ENCODE results near the gene GALM. TPM values are rescaled to one million over a fixed set of nuclear protein-coding genes. Genes with fewer than 3 reads are reported as not detected.

The GALM gene
- total RNA-seq, 1 experiment from 2014 or later = 9.1 TPM

GRCh38 chr2:38629684-38630083, 36.2 kb upstream of the GALM start:
- Mint-ChIP-seq H3K4me1 (ENCODE audit: low read depth, unreplicated experiment) (no peaks in the 10 kb centered on the region), H3K4me3 (ENCODE audit: low read depth, unreplicated experiment) (no peak overlapping the region), H3K9me3 (ENCODE audit: low read depth, unreplicated experiment) (no peaks in the 10 kb centered on the region), H3K27ac (ENCODE audit: unreplicated experiment) (no peak overlapping the region), H3K27me3 (ENCODE audit: unreplicated experiment) (no peaks in the 10 kb centered on the region), H3K36me3 (ENCODE audit: insufficient read depth, unreplicated experiment) (no peaks in the 10 kb centered on the region)
- DNase-seq = no peak
- TF ChIP-seq CTCF (IDR thresholded peaks at IDR 0.05; ENCODE audit: unreplicated experiment) = no peak
- intact Hi-C loops (cut with micrococcal nuclease; ENCODE audit: unreplicated experiment) = no loop called here
- CTCF ChIA-PET = no interaction called here
- no TSS peak for BruUV-seq (replicated peaks)

GRCh38 chr2:38631976-38632375, 33.9 kb upstream of the GALM start:
- no peak for DNase-seq
- Mint-ChIP-seq H3K27ac (ENCODE audit: unreplicated experiment) (no peak overlapping the region), H3K27me3 (ENCODE audit: unreplicated experiment) (no peaks in the 10 kb centered on the region), H3K36me3 (ENCODE audit: insufficient read depth, unreplicated experiment) (no peaks in the 10 kb centered on the region), H3K4me1 (ENCODE audit: low read depth, unreplicated experiment) (no peaks in the 10 kb centered on the region), H3K4me3 (ENCODE audit: low read depth, unreplicated experiment) (no peak overlapping the region), H3K9me3 (ENCODE audit: low read depth, unreplicated experiment) (no peaks in the 10 kb centered on the region)
- CTCF ChIA-PET = no interaction called here
- no TSS peak for BruUV-seq (replicated peaks)
- intact Hi-C loops (cut with micrococcal nuclease; ENCODE audit: unreplicated experiment) = no loop called here
- no peak for TF ChIP-seq CTCF (IDR thresholded peaks at IDR 0.05; ENCODE audit: unreplicated experiment)

GRCh38 chr2:38632980-38633379, 32.9 kb upstream of the GALM start:
- no peak for DNase-seq
- no peak for TF ChIP-seq CTCF (IDR thresholded peaks at IDR 0.05; ENCODE audit: unreplicated experiment)
- H3K4me1 Mint-ChIP-seq (ENCODE audit: low read depth, unreplicated experiment) = no peaks in the 10 kb centered on the region
- no peaks in the 10 kb centered on the region for H3K36me3 Mint-ChIP-seq (ENCODE audit: insufficient read depth, unreplicated experiment)
- no peaks in the 10 kb centered on the region for H3K9me3 Mint-ChIP-seq (ENCODE audit: low read depth, unreplicated experiment)
- intact Hi-C loops (cut with micrococcal nuclease; ENCODE audit: unreplicated experiment) = no loop called here
- CTCF ChIA-PET = no interaction called here
- no peaks in the 10 kb centered on the region for H3K27me3 Mint-ChIP-seq (ENCODE audit: unreplicated experiment)
- H3K27ac Mint-ChIP-seq (ENCODE audit: unreplicated experiment) = no peak overlapping the region
- no TSS peak for BruUV-seq (replicated peaks)
- no peak overlapping the region for H3K4me3 Mint-ChIP-seq (ENCODE audit: low read depth, unreplicated experiment)

GRCh38 chr2:38633895-38634294, 32.0 kb upstream of the GALM start:
- H3K27me3 Mint-ChIP-seq (ENCODE audit: unreplicated experiment) = no peaks in the 10 kb centered on the region
- H3K4me3 Mint-ChIP-seq (ENCODE audit: low read depth, unreplicated experiment) = no peak overlapping the region
- H3K36me3 Mint-ChIP-seq (ENCODE audit: insufficient read depth, unreplicated experiment) = no peaks in the 10 kb centered on the region
- intact Hi-C loops (cut with micrococcal nuclease; ENCODE audit: unreplicated experiment) = no loop called here
- H3K9me3 Mint-ChIP-seq (ENCODE audit: low read depth, unreplicated experiment) = no peaks in the 10 kb centered on the region
- BruUV-seq (replicated peaks) = no TSS peak
- DNase-seq = no peak
- H3K27ac Mint-ChIP-seq (ENCODE audit: unreplicated experiment) = no peak overlapping the region
- CTCF ChIA-PET = no interaction called here
- no peak for TF ChIP-seq CTCF (IDR thresholded peaks at IDR 0.05; ENCODE audit: unreplicated experiment)
- no peaks in the 10 kb centered on the region for H3K4me1 Mint-ChIP-seq (ENCODE audit: low read depth, unreplicated experiment)

- H3K4me3 Mint-ChIP-seq (ENCODE audit: low read depth, unreplicated experiment) = no peak overlapping the region
- no peak for DNase-seq
- H3K27me3 Mint-ChIP-seq (ENCODE audit: unreplicated experiment) = no peaks in the 10 kb centered on the region
- CTCF ChIA-PET = no interaction called here
- BruUV-seq (replicated peaks) = no TSS peak
- H3K4me1 Mint-ChIP-seq (ENCODE audit: low read depth, unreplicated experiment) = no peaks in the 10 kb centered on the region
- intact Hi-C loops (cut with micrococcal nuclease; ENCODE audit: unreplicated experiment) = no loop called here
- no peaks in the 10 kb centered on the region for H3K36me3 Mint-ChIP-seq (ENCODE audit: insufficient read depth, unreplicated experiment)
- H3K27ac Mint-ChIP-seq (ENCODE audit: unreplicated experiment) = no peak overlapping the region
- TF ChIP-seq CTCF (IDR thresholded peaks at IDR 0.05; ENCODE audit: unreplicated experiment) = no peak
- H3K9me3 Mint-ChIP-seq (ENCODE audit: low read depth, unreplicated experiment) = no peaks in the 10 kb centered on the region
Observed at GRCh38 chr2:38634684-38635083, 31.2 kb upstream of the GALM start.

All from Calu3 (cell line).